OCI-LY3 (cell line): ENCODE data around the gene SFI1.

Source experiments
- H2AFZ ChIP-seq: fragments of 200-600, 300-600 bp; shearing (Covaris generic); 2 replicates; pipeline ENCODE4 v1.6.0; 2014; ENCODE audit warnings: antibody characterized with exemption, low read depth, low read length
- H3K27ac ChIP-seq: fragments of 200-600, 300-600 bp; sonication (generic); 2 replicates; pipeline ENCODE4 v1.5.1; 2014; ENCODE audit warnings: mild to moderate bottlenecking, low read length, moderate library complexity, mixed read lengths
- H3K27me3 ChIP-seq: fragments of 200-600, 300-600 bp; sonication (generic); 2 replicates; pipeline ENCODE4 v1.6.1; 2014; ENCODE audit warnings: low read depth, low read length, mixed read lengths
- H3K36me3 ChIP-seq: fragments of 200-600, 300-600 bp; sonication (generic); replicated peaks from 2 replicates; pipeline ENCODE3; 2014; ENCODE audit warnings: low read depth, low read length, mixed read lengths
- H3K4me1 ChIP-seq: fragments of 300-600, 200-600 bp; sonication (generic); 2 replicates; pipeline ENCODE4 v1.6.1; 2014; ENCODE audit warnings: low read length, mixed read lengths
- H3K4me2 ChIP-seq: fragments of 200-600, 300-600 bp; sonication (generic); 2 replicates; pipeline ENCODE4 v1.6.1; 2014; ENCODE audit warnings: low read length, mixed read lengths
- H3K4me3 ChIP-seq: fragments of 300-600, 200-600 bp; sonication (generic); 2 replicates; pipeline ENCODE4 v1.5.1; 2014; ENCODE audit warnings: antibody characterized with exemption, mild to moderate bottlenecking, low read length, moderate library complexity
- H3K79me2 ChIP-seq: fragments of 300-600, 200-600 bp; shearing (Covaris generic); 2 replicates; pipeline ENCODE4 v1.6.1; 2014; ENCODE audit warnings: mild to moderate bottlenecking, low read length, mixed read lengths
- H3K9ac ChIP-seq: fragments of 300-600, 200-600 bp; shearing (Covaris generic); 2 replicates; pipeline ENCODE4 v1.6.0; 2014; ENCODE audit warnings: mild to moderate bottlenecking, low read length, moderate library complexity
- H3K9me3 ChIP-seq: fragments of 200-600, 300-600 bp; shearing (Covaris generic); 2 replicates; pipeline ENCODE4 v1.6.1; 2014; ENCODE audit warnings: low read length, mixed read lengths; ENCODE audit not compliant: insufficient read depth
- H4K20me1 ChIP-seq: fragments of 200-600, 300-600 bp; sonication (generic); 2 replicates; pipeline ENCODE4 v1.6.1; 2016; ENCODE audit warnings: low read length, mixed read lengths; ENCODE audit not compliant: insufficient read depth
- CTCF ChIP-seq: fragments of 200-600, 300-600 bp; sonication (generic); IDR thresholded peaks from 2 replicates; pipeline ENCODE4 v1.5.1; 2014; ENCODE audit warnings: antibody characterized with exemption, low read length, low read depth
- EZH2phosphoT487 ChIP-seq: fragments of 200-600 bp; shearing (Covaris generic); IDR thresholded peaks from 2 replicates; pipeline ENCODE4 v1.6.1; 2018; ENCODE audit warnings: antibody characterized with exemption, mixed run types, low read depth

The SFI1 gene

GRCh38 chr22:31615940-31616314 lies 119.6 kb downstream of the SFI1 start:
- Histone ChIP-seq H4K20me1 (peaks cover 31% of the 10 kb centered on the region), H3K4me2 (peak overlapping the region; percentile 72), H3K4me3 (peak overlapping the region; percentile 22; the same call in 1 of the 2 replicates), H3K36me3 (peaks cover 59% of the 10 kb centered on the region), H3K9me3 (no peaks in the 10 kb centered on the region), H3K9ac (peak overlapping the region; percentile 12; the same call in 1 of the 2 replicates), H3K4me1 (peaks cover 37% of the 10 kb centered on the region), H2AFZ (no peak overlapping the region), H3K27ac (peak overlapping the region; percentile 51), H3K79me2 (no peaks in the 10 kb centered on the region), H3K27me3 (no peaks in the 10 kb centered on the region)
- no peak for TF ChIP-seq EZH2phosphoT487

- H3K9ac ChIP-seq = peak overlapping the region; percentile 12; the same call in 1 of the 2 replicates
- H3K36me3 ChIP-seq = peaks cover 62% of the 10 kb centered on the region
These were observed 120.1 kb downstream of the SFI1 start for GRCh38 chr22:31616315-31616980.

GRCh38 chr22:31618057-31618456 lies 121.7 kb downstream of the SFI1 start:
- no peak overlapping the region for H3K4me2 ChIP-seq
- H3K9ac ChIP-seq = no peak overlapping the region
- no peak overlapping the region for H3K4me3 ChIP-seq
- H3K9me3 ChIP-seq = no peaks in the 10 kb centered on the region
- TF ChIP-seq EZH2phosphoT487 = no peak
- no peak for TF ChIP-seq CTCF
- no peak overlapping the region for H2AFZ ChIP-seq
- H3K4me1 ChIP-seq = peaks cover 41% of the 10 kb centered on the region
- peaks cover 11% of the 10 kb centered on the region; the same call in 1 of the 2 replicates for H3K79me2 ChIP-seq
- no peak overlapping the region for H3K27ac ChIP-seq
- no peaks in the 10 kb centered on the region for H3K27me3 ChIP-seq
- peaks cover 45% of the 10 kb centered on the region for H4K20me1 ChIP-seq
- peaks cover 54% of the 10 kb centered on the region for H3K36me3 ChIP-seq

More at GRCh38 chr22:31616315-31616980, 120.1 kb downstream of the SFI1 start:
- Histone ChIP-seq H3K4me1 (peaks cover 37% of the 10 kb centered on the region), H2AFZ (no peak overlapping the region), H3K4me2 (peak overlapping the region; percentile 72), H4K20me1 (peaks cover 31% of the 10 kb centered on the region), H3K79me2 (no peaks in the 10 kb centered on the region), H3K27ac (peak overlapping the region; percentile 51), H3K4me3 (peak overlapping the region; percentile 29; the same call in 1 of the 2 replicates), H3K27me3 (no peaks in the 10 kb centered on the region), H3K9me3 (no peaks in the 10 kb centered on the region)
- no peak for TF ChIP-seq CTCF
- no peak for TF ChIP-seq EZH2phosphoT487

- Histone ChIP-seq H2AFZ (no peak overlapping the region), H3K27me3 (no peaks in the 10 kb centered on the region), H3K27ac (no peak overlapping the region), H3K9me3 (no peaks in the 10 kb centered on the region), H3K36me3 (peaks cover 52% of the 10 kb centered on the region), H4K20me1 (peaks cover 51% of the 10 kb centered on the region), H3K4me3 (no peak overlapping the region), H3K4me2 (no peak overlapping the region), H3K79me2 (peaks cover 16% of the 10 kb centered on the region; the same call in 1 of the 2 replicates), H3K9ac (no peak overlapping the region), H3K4me1 (peaks cover 41% of the 10 kb centered on the region)
- TF ChIP-seq EZH2phosphoT487 (no peak), CTCF (no peak)
These were observed 122.3 kb downstream of the SFI1 start for GRCh38 chr22:31618471-31619176.
